ENCODE measurements around the gene OR6S1. TPM values are rescaled to one million over a fixed set of nuclear protein-coding genes. Genes with fewer than 3 reads are reported as not detected.

OR6S1 gene
- polyA plus RNA-seq, 1 donor (not counting 4 experiments of a cell fraction or from before 2014, with no cell fraction given), result not detected

- Histone ChIP-seq H3K4me3 (ENCODE audit: control insufficient read depth in 2 of 3, extremely low read depth in 1 of 3, insufficient read depth in 2 of 3, low read depth in 1 of 3, low read length in 3 of 3) (no peak overlapping the region), H3K27me3 (ENCODE audit: control insufficient read depth, extremely low read depth, insufficient read depth, low read length) (no peaks in the 10 kb centered on the region), H4K20me1 (ENCODE audit: control insufficient read depth, extremely low read depth, insufficient read depth, low read length) (no peaks in the 10 kb centered on the region), H3K4me2 (ENCODE audit: control insufficient read depth, extremely low read depth, insufficient read depth, low read depth, low read length) (no peak overlapping the region), H3K36me3 (ENCODE audit: control insufficient read depth in 2 of 2, extremely low read depth in 1 of 2, insufficient read depth in 2 of 2, low read length in 2 of 2) (no peaks in the 10 kb centered on the region), H3K9ac (ENCODE audit: control insufficient read depth, extremely low read depth, insufficient read depth, low read length) (no peak overlapping the region), H2AFZ (ENCODE audit: control insufficient read depth, low read length) (no peak overlapping the region), H3K4me1 (ENCODE audit: control insufficient read depth, extremely low read depth, insufficient read depth, low read length) (peaks cover 10% of the 10 kb centered on the region), H3K27ac (ENCODE audit: control insufficient read depth, insufficient read depth, low read length) (no peak overlapping the region), H3K79me2 (ENCODE audit: control insufficient read depth, insufficient read depth, low read length) (no peaks in the 10 kb centered on the region), H3K9me3 (ENCODE audit: control insufficient read depth, low read depth, low read length) (no peaks in the 10 kb centered on the region), H3K9me1 (ENCODE audit: control insufficient read depth, extremely low read depth, insufficient read depth, low read length) (no peaks in the 10 kb centered on the region)
- DNase-seq (ENCODE audit: low read depth, low spot score), result no peak
- dilution Hi-C loops (cut with MboI; ENCODE audit: extremely low pct_ligation_motif_present, low sequenced_read_pairs), result no loop called here
- TF ChIP-seq EZH2 (IDR thresholded peaks at IDR 0.05; ENCODE audit: low read length), result no peak
- no peak for TF ChIP-seq CTCF (optimal IDR thresholded peaks at IDR 0.05 in 1 of 3, IDR thresholded peaks at IDR 0.05 in 1 of 3, conservative IDR thresholded peaks at IDR 0.05 in 1 of 3; ENCODE audit: extremely low read depth in 1 of 3, insufficient read depth in 2 of 3, low read length in 3 of 3)
- FAIRE-seq, result no peak
Observed at GRCh38 chr14:20676072-20676471, 34.6 kb upstream of the OR6S1 start.

GRCh38 chr14:20675669-20676068 lies 34.2 kb upstream of the OR6S1 start:
- FAIRE-seq (no peak), DNase-seq (ENCODE audit: low read depth, low spot score) (no peak)
- Histone ChIP-seq H2AFZ (ENCODE audit: control insufficient read depth, low read length) (no peak overlapping the region), H3K4me1 (ENCODE audit: control insufficient read depth, extremely low read depth, insufficient read depth, low read length) (peaks cover 6% of the 10 kb centered on the region), H3K9ac (ENCODE audit: control insufficient read depth, extremely low read depth, insufficient read depth, low read length) (no peak overlapping the region), H3K27ac (ENCODE audit: control insufficient read depth, insufficient read depth, low read length) (no peak overlapping the region), H3K4me3 (ENCODE audit: control insufficient read depth in 2 of 3, extremely low read depth in 1 of 3, insufficient read depth in 2 of 3, low read depth in 1 of 3, low read length in 3 of 3) (no peak overlapping the region), H3K36me3 (ENCODE audit: control insufficient read depth in 2 of 2, extremely low read depth in 1 of 2, insufficient read depth in 2 of 2, low read length in 2 of 2) (no peaks in the 10 kb centered on the region), H3K79me2 (ENCODE audit: control insufficient read depth, insufficient read depth, low read length) (no peaks in the 10 kb centered on the region), H3K4me2 (ENCODE audit: control insufficient read depth, extremely low read depth, insufficient read depth, low read depth, low read length) (no peak overlapping the region), H4K20me1 (ENCODE audit: control insufficient read depth, extremely low read depth, insufficient read depth, low read length) (no peaks in the 10 kb centered on the region), H3K9me1 (ENCODE audit: control insufficient read depth, extremely low read depth, insufficient read depth, low read length) (no peaks in the 10 kb centered on the region), H3K27me3 (ENCODE audit: control insufficient read depth, extremely low read depth, insufficient read depth, low read length) (no peaks in the 10 kb centered on the region), H3K9me3 (ENCODE audit: control insufficient read depth, low read depth, low read length) (no peaks in the 10 kb centered on the region)
- TF ChIP-seq EZH2 (IDR thresholded peaks at IDR 0.05; ENCODE audit: low read length), result no peak
- no peak for TF ChIP-seq CTCF (optimal IDR thresholded peaks at IDR 0.05 in 1 of 3, IDR thresholded peaks at IDR 0.05 in 1 of 3, conservative IDR thresholded peaks at IDR 0.05 in 1 of 3; ENCODE audit: extremely low read depth in 1 of 3, insufficient read depth in 2 of 3, low read length in 3 of 3)
- dilution Hi-C loops (cut with MboI; ENCODE audit: extremely low pct_ligation_motif_present, low sequenced_read_pairs), result no loop called here

Measured in keratinocyte (primary cell).